Measurements from ENCODE around the gene PRIM1.
"Not testable (repeated sequence)": the region's sequence is repeated elsewhere in the genome, so short reads cannot be mapped to it uniquely, and the experiment has no call there.

PRIM1 gene

DNA sequence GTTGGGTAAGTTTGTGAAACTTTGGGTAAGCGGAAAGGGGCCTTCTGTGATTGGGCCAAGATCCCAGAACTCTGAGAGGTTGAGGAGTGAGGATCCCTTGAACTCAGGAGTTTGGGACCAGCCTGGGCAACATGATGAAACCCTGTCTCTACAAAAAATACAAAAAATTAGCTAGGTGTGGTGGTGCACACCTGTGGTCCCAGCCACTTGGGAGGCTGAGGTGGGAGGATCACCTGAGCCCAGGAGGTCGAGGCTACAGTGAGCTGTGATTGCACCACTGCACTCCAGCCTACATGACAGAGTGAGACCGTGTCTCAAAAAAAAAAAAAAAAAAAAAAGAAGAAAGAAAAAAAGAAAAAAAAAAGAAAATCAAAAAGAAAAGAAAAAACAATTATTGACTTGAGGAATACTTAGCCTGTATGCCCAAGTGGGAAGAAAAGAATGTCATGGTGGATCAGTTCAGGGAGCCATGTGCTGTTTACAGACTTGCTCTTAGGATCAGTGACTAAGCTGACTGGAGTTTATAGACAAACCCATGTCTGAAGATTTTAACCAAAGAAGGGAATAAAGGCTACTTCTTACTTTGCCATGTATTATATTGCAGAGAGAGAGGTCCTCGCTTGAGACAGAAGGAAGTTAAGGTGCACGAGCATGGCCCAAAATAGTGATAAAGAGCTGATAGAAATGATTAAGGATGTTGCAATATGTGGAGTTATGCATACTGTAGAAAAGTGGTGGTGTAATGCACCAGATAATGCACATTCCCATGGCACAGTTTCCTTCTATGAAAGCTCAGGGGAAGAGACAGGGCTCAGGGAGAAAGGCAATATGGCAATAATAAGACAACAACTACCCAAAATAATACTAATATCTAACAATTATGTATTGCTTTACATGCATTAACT is 11.9 kb upstream of the PRIM1 start:
- H3K27ac ChIP-seq, result no peak overlapping the region
- H3K4me3 ChIP-seq, result no peak overlapping the region

DNA sequence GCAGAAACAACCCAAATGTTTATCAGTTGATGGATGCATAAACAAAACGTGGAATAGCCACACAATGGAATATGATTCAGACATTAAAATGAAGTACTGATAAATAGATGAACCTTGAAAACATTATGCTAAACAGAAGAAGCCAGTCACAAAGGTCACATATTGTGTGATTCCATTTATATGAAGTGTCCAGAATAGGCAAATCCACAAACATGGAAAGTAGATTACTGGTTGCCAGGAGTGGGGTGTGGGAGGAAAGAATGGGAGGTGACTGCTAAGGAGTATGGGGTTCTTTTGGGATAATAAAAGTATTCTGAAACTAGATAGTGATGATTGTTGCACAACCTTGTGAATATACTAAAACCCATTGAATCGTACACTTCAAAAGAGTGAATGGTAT is 9.7 kb upstream of the PRIM1 start:
- no peak overlapping the region for H3K27ac ChIP-seq
- H3K4me3 ChIP-seq, result no peak overlapping the region

DNA sequence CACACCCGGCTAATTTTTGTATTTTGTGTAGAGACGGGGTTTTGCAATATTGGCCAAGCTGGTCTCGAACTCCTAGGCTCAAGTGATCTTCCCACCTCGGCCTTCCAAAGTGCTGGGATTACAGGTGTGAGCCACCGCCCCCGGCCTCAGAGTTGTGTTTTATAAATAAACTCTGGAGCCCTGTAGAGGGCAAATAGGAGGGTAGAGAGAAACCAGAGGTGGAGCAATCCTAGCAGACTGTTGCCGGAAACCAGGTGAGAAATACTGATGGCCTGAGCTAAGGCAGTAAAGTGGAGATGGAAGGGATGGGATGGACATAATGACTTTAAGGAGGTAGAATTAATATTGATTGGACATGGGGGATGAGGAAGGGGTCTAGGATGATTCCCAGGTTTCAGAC is 8.3 kb upstream of the PRIM1 start:
- no peak overlapping the region for H3K4me3 ChIP-seq

DNA sequence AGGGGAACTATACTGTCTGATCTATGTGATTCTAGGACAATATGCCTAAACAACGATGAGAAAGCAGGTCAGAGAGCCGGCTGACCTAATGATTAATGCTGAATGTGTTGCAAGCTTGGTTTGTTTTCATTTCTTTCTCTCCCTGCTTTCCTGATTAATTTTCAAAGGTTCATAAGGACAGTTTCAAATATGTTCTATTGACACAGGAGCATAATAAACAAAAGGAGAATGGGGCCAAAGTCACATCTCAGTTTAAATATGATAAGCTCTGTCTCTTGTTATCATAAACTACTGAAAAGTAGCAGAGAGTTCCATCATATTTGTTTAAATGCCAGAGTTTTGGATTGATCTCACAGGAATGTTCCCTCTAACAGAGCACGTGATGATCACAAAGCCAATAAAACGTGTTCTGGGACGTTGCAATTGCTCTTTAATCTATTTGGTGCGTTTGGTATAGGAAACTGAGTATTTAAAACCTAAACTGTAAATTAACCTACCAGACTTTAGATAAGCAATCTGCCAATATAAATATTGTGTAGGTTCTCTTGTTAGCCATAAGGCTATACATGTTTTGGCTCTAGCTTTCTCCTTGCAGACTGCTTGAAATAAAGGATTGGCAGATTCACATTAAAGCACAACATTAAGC is 7.3 kb upstream of the PRIM1 start:
- H3K4me3 ChIP-seq, result no peak overlapping the region
- H3K27ac ChIP-seq, result no peak overlapping the region

More for the DNA sequence above, 8.3 kb upstream of the PRIM1 start:
- no peak overlapping the region for H3K27ac ChIP-seq

DNA sequence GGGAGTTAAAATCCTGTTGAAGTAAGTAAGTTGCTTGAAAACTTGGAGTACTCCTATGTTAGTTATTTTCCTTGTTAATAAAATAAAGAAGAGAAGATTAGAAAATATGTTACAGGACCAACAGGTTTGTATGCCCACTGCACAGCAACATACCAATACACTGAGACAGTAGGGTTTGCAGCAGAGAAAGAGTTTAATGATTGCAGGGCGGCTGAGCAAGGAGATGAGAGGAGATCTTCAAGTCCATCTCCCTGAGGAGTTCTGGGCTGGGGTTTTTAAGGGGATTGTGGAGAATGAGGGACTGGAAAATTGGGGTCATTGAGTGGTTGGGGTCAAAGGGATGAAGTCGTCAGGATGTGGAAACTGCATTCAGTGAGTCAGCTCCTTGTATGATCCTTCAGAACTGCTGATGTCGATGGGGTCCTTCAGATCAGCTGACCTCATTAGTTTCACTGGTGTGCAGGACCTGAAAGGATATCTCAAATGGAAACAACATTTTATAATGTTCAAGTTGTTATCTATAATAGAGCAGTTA is 6.7 kb upstream of the PRIM1 start:
- no peak overlapping the region for H3K27ac ChIP-seq
- H3K4me3 ChIP-seq, result no peak overlapping the region

DNA sequence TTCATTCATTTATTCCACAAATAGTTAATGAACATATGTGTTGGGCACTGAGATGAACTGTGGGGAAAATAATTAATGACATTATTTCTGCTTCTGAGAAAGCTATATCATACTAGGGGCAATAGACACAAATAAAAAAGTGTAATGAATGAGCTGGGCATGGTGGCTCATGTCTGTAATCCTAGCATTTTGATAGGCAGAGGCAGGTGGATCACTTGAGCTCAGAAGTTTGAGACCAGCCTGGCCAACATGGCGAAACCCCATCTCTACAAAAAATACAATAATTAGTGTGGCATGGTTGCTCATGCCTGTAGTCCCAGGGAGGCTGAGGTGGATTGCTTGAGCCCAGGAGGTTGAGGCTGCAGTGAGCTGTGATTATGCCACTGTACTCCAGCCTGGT is 5.8 kb upstream of the PRIM1 start:
- H3K4me3 ChIP-seq, H3K27ac ChIP-seq: not testable (repeated sequence)

DNA sequence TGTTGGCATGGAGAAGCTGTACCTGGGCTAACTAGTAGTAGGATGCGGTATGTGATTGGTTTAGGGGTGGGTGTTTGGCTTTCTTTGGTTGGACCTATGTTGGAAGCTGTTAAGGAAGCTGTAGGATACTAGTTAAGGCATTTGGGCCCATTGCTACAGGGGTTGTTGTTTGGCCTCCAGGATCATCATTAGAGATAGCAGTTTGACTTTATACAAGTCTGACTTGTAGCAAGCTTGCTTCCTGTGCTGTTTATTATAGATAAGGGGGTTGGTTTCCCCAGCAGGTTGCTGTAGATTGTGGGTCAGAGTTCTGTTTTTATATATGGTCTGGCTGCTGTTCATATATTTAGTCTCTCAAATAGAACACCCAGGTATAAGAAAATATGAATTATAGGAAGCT is 1.4 kb upstream of the PRIM1 start:
- no peak overlapping the region for H3K27ac ChIP-seq
- H3K4me3 ChIP-seq, result no peak overlapping the region

DNA sequence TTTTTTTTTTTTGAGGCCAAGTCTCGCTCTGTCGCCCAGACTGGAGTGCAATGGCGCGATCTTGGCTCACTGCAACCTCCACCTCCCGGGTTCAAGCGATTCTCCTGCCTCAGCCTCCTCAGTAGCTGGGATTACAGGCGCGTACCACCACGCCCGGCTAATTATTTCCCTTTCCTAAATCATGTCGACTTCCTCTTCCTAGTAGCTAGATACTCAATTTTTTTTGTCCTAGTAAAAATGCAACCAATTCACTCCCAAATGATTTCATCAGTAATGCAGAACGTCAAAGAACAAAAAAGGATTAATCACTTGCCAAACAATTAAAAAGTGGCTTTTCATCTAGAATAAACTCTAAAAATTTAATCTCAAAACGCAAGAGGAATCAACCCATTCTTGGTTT is 1.5 kb downstream of the PRIM1 start:
- not testable (repeated sequence) for H3K4me3 ChIP-seq, H3K27ac ChIP-seq

DNA sequence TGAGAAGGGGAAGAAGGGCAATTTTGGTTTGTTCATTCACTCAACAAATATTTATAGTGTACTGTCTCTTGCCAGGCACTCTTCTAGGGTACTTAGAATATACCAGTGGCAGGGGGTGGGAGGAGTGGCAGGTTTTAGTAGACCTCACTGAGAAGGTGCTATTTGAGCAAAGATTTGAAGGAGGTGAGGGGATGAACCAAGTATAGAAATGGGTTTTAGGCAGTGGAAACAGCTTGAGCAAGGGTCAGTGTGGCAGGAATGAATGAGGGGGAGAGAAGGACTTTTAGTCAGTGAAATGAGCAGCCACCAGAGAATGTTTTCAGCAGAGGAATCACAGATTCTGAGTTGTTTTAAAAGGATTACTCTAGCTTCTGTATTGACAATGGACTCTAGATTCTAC is 2.3 kb downstream of the PRIM1 start:
- Histone ChIP-seq H3K4me3 (no peak overlapping the region), H3K27ac (peak overlapping the region in 3 of 21 experiments; percentile 29 to 39 (median 37))

DNA sequence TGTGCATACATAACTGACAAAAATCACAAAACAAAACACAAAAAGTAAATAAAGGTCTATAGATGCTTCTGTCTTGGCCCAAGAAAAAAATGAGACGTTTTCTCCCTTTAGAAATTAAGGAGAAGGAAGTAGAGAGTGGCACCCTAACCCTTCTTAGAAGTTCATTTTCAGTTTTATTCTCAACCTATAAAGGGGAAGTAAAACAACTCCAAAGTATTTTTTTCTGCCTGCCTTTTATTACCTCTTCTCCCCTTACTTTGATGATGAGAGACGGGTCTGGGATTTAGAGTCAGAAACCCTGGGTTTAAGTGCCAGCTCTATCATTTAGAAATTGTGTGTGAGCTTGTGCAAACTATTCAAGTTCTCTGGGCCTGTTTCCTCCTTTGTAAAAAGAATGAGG is 2.8 kb downstream of the PRIM1 start:
- Histone ChIP-seq H3K4me3 (no peak overlapping the region), H3K27ac (peak overlapping the region in 2 of 21 experiments; percentile 29 to 37)

DNA sequence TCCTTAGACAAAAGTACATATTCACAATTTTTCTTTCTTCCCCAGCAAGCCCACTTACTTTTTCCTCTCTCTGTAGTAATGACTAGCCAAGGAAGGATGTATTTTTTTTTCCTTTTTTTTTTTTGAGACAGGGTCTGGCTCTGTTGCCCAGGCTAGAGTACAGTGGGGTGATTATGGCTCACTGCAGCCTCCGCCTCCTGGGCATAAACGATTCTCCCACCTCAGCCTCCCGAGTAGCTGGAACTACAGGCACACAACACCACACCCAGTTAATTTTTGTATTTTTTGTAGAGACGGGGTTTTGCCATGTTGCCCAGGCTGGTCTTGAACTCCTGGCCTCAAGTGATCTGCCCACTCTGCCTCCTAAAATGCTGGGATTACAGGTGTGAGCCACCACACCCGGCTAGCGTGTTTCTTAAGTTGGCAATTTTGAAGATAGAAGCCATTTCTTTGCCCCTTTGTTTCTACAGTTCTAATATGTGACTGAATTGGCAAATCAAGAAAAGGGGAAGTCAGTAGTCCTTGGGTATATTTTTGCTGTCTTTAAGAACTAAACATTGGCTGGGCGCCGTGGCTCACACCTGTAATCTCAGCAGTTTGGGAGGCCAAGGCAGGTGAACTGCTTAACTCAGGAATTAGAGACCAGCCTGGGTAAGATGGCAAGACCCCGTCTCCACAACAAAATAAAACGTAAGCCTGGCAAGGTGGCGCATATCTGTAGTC is 23.8 kb downstream of the PRIM1 start:
- Histone ChIP-seq H3K27ac (no peak overlapping the region), H3K4me3 (no peak overlapping the region)

DNA sequence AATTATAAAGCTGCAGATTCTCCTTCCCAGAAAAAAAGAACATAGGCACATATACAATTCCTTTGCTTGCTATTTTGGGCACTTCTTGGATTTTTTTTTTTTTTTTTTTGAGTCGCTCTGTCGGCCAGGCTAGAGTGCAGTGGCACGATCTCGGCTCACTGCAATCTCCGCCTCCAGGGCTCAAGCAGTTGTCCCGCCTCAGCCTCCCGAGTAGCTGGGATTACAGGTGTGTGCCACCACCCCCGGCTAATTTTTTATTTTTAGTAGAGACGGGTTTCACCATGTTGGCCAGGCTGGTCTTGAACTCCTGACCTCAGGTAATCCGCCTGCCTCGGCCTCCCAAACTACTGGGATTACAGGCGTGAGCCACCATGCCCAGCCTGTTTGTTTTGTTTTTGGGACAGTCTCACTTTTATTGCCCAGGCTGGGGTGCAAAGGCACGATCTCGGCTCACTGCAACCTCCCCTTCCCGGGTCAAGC is 25.9 kb downstream of the PRIM1 start:
- peak overlapping the region in 19 of 21 experiments; percentile 86 to 97 (median 93) for H3K27ac ChIP-seq
- H3K4me3 ChIP-seq, result peak overlapping the region in 3 of 7 experiments; percentile 82 to 89 (median 83)

DNA sequence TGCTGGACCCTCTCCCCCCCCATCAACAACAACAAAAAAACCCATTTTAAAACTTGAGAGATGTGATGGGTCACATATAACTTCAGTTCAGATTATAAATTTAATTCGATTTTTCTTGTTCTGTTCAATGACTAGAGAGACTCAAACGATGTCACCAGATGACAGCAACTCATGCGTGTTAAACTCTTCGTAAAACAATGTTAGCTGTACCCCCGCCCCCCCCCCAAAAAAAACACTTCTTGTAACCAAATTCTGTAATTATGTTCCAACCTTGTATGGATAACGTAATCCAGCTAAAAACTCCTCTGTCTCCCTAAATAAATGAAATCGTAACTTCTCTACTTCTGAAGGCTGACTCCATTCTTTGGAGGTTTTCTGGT is 26.4 kb downstream of the PRIM1 start:
- Histone ChIP-seq H3K4me3 (peak overlapping the region; percentile 58 to 90 (median 82)), H3K27ac (peak overlapping the region in 20 of 21 experiments; percentile 86 to 97 (median 93))

DNA sequence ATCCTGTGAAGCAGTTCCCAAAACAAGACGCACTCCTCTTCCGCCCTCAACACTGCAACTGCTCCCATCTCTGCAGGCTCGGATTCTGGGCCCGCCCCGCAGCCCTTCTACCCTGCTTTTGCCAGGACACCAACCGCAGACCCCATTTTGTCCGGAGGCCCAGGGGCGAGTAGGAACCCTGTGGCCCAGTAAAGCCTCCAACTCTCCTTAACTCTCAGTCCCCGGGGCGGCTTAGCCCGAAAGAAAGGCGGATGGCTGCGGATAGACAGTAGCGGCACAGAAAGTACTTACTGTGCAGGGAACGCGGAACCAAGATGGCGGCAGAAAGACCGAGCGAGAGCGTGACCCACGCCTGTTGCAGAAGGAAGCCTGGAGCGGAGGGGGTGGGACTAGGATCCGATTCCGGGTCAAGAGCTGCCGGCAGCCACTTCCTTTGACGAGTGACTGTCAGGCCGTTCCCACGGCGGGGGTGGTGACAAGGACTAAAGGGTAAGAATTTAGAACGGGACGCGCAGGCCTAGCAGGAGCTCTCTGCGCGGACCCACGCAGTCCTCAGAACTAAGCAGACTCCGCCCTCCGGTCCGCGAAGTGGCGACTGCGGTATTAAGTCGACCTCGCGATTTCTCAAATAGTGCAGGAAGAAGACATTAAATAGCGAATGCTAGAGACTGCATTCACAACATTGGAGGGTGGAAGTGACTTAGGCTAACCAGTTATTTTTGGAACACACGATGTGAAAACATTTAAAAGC is 27.0 kb downstream of the PRIM1 start, which contains the start of gene NACA:
Gene NACA (minus strand): TSS at position 328 of the 751 bp plus-strand sequence. CDS start 778 bp downstream, outside the sequence.
- Histone ChIP-seq H3K27ac (peak within 1 kb of the TSS; percentile 85 to 97 (median 93)), H3K4me3 (peak within 1 kb of the TSS; percentile 58 to 90 (median 82))

DNA sequence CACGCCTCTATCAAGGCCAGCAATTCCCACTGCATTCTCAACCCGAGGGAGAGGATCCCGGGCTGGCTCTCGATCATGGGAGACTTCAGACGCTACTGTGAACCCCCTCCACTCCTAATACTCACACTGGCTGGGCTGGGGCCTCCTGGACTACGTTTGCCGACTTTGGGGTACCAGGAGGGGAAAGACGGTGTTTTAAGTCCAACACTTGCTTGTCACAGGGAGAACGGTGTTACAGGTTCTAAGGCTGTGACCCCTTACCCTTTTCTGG is 27.5 kb downstream of the PRIM1 start:
- peak overlapping the region; percentile 58 to 90 (median 82) for H3K4me3 ChIP-seq

DNA sequence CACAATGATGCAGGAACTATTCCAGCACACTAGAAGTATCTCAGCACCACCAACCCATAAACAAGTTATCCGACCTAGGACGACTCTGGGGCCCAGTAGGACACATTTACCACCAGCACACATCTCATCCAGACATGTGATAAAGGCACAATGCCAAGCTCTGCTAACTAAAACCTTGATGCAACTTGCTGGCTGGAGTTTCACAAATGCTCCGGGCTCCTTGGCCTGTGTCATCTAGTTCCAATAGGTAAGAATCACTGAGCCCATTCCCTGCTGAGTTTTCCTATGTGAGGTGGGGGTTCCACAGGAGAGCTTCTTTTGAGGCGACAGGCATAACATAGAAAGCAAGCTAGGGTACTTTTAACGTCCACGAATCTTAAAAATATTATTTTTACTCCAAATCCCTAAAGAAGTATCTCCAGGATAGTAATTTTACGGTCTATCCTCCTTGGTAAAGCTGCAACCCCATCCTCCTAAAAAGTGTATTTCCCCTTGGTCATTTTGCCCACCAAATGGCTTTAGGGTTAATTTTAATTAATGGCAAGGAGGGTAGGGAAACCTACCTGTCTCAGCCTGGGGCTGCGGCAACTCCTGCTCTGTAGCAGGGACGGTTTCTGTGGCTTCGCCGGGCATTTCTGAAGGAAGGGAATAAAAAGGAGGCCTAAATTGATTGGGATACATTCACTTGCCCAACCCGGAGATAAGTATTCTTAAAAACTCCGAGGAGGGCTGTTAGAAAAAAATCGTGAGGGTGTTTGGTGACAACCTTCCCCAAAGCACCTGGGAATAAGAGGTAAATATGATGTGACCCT is 28.0 kb downstream of the PRIM1 start:
- H3K27ac ChIP-seq, result peak overlapping the region; percentile 85 to 97 (median 93)
- H3K4me3 ChIP-seq, result peak overlapping the region; percentile 58 to 90 (median 82)

More for the DNA sequence above, 27.5 kb downstream of the PRIM1 start:
- peak overlapping the region; percentile 85 to 97 (median 93) for H3K27ac ChIP-seq

DNA sequence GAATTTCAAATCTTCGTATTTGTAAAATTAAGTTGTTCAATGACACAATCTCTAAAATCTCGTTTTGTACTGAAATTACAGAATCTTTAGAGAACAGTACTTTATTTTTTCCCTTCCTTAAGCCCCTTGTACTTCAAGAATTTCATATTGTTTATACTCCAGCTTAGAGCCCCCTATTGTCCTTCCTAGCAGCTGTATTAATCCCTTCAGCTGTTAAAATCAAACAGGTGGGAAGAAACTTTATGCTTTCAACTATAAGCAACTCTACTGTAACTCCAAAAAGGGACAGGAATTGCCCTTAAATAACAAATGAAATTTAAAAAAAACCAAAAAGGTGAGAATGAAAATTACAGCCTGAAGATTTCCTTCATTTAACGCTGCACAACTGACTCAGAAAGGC is 28.8 kb downstream of the PRIM1 start:
- peak overlapping the region in 20 of 21 experiments; percentile 50 to 97 (median 93) for H3K27ac ChIP-seq

DNA sequence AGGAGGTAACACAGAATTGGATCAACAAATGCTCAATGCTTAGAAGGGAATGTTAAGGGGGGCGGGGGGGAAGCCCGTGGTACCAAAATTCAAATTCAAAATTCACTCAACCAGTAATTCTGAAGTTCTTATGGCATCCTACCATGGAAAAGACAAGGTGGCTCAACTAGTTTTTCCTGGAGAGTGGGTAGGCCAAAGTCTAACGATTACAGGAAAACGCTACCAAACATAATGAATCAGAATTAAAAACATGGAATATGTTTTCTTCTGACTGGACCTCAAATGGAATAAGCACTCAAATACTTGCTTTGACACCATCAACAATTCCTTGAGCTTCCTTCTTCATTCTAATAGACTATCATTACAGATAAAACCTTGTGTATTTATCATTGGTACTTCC is 29.3 kb downstream of the PRIM1 start:
- Histone ChIP-seq H3K27ac (peak overlapping the region in 18 of 21 experiments; percentile 0 to 97 (median 92)), H3K4me3 (peak overlapping the region in 5 of 7 experiments; percentile 4 to 90 (median 83))

More for the DNA sequence above, 28.8 kb downstream of the PRIM1 start:
- peak overlapping the region; percentile 58 to 90 (median 82) for H3K4me3 ChIP-seq

Measured in skin epidermis (tissue), 12 donors.